NCI-H1048 (cell line): ENCODE data around the gene FAM124A.

Experiments used
- DNase-seq: peaks from one replicate; lab custom pipeline; 2025; lab: John Stamatoyannopoulos, UW

FAM124A gene

DNA sequence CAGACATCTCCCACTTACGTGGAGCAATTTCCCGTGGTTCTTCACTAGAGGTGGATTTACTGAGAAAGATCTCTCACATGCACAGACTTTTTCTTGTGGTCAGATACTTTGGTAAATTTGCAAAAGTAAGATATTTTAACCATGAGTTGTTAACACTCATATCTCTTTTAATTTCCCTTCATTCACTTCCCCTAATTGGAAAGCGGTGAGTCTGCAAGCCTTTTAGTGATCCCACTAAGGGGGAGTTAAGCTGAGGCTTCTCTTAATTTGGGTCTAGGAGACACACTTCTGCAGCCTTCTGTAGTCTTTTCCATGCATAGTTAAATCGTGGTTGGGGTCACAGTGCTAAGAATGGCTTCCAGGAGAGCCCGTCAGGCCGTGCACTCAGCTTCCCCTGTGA, 86.6 kb downstream of the FAM124A start:
- DNase-seq = no peak

DNA sequence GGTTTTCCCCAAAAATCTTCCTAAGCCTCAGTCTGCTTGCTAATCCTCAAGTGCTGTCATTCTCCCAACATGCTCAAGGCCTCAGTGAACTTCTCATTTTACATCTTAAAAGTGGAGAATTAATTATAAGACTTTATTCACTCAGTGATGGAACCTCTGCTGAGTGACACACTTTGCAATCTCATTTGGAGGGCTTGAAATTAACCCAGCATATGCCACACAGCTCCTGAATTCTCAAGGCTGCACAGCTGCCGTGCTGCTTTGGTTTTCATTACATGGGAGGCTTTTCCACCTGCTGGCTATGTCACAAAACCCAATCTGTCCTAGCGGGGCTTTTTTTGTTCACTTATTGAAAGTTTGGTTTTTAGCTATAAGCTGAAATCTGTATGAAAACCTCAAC, 89.0 kb downstream of the FAM124A start:
- no peak for DNase-seq

DNA sequence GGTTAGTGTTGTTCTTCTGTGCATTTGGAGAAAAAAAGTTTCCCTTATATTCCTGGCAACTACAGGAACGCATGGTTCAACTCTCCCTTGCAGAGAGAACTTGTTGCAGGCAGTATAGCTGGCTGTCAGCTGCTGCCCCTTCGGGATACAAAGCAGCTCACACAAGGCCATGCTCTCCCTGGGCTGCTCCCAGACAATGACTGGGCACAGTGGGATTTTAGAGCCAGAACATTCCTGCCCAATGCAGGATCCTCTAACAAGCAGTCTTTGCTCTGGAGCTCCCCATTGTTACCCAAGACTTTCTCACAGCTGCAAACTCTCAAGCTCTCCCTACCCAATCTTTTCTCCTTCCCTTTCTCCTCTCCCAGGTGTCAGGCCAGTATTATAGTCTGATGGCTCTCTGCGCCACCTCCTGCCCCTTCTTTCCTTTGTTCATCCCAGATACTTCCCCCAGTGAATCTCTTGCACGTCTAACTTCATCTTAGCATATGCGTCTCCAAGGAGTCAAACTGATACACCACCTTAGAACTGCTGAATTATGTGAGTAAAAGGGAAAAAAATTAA, 89.8 kb downstream of the FAM124A start:
- DNase-seq = no peak

DNA sequence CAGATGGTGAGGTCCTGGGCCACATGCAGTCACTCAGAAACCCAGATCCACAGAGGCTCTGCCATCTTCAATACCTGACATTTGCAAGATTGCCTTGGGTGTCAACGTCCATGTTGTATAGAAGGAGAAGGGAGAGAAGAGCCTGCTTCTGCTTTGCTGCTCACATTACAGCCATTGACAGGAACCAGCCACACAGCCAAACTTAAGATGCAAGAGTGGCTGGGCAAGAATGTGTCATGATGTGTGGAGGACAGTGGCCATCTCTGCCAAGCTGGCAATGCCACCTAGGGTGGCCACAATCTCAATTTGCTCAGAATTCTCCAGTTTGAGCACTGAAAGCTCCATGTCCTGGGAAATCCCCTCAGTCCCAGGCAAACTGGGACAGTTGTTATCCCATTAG, 91.4 kb downstream of the FAM124A start:
- DNase-seq = no peak

DNA sequence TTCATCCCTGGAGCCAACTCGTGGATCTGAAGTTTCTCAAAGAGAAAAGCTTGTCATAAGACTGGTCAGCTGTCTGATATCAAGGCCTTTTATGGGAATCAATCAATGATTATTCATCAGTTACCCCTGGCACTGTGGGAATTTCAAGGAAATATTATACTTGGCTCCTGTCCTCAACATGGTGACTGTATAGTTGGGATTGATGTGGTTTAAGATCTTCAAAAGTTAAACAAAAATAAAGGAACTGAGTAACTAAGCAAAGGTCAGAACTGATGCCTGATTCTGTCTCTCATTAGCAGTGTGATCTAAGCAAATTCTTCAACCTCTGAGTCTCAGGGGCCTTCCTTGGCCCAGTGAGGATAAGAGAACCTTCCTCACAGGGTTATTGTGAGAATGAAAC, 95.1 kb downstream of the FAM124A start:
- no peak for DNase-seq

DNA sequence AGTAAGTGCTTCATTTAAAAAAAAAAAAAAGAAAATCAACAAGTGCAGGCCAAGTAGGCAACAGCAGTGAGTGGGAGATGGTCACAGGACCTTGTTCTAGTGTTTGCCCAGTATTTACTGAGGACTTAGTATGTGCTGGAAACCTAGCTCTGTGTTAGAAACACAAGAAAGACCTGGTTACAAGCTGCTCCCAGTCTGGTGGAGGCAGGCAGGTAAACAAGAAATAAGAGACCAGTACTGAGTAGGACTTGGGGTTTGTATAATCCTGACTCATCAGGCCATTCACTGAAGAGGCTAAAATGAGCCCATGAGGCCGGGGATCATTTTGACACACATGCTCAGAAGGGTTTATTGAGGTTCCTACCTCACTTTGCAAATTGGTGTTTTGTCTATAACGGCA, 95.8 kb downstream of the FAM124A start:
- DNase-seq = no peak

DNA sequence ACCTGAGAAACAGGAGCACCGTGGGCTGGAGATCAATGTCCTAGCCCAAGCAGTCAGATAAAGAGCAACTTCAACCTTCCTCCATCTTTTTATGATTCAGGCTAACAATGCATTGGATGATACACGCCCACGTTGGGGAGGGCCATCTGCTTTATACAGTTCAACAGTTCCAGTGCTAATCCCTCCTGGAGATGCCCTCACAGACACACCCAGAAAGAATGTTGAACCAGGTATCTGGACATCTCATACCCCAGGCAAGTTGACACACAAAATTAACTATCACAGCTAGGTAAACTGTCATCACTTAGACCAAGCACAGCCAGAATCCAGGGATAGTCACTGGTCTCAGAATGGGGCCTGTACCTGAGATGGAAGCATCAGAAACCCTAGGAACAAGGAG, 96.7 kb downstream of the FAM124A start:
- no peak for DNase-seq

DNA sequence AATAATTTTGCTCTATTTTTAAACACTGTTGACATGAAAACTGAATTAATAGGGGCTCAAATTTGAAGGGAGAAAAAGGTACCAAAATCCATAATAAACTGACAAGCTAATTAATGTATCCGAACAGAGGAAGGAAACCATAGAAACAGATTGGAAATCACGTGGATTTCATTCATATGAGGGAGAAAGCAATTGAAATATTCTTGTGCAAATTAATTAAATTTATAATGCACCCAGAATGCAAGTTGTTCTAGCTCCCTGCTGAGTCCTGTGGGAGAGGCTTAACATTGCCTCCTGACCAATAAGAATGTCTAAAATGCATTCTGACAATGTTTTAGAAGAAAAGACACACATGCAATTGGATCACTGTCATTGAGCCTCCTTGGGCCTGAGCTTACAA, 99.6 kb downstream of the FAM124A start:
- no peak for DNase-seq

DNA sequence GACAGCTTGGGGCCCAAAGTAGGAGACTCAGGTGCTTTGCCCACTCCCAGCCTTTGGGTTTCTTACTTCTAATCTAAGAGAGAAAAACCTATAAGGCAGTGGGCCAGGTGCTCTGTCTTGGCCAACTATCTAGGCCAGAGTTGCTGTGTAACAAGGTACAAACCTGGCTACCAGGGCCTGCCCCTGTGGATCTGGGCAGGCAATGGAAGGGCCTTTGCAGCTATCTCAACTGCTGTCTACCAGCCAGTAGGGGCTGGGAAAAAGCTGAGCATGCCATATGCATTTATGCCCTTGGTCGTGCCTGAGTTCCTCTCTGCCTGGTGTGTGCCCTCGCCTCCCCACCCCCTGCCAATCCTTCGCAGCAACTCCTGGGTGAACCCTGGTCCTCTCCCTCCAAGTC, 100.6 kb downstream of the FAM124A start:
- DNase-seq = no peak

DNA sequence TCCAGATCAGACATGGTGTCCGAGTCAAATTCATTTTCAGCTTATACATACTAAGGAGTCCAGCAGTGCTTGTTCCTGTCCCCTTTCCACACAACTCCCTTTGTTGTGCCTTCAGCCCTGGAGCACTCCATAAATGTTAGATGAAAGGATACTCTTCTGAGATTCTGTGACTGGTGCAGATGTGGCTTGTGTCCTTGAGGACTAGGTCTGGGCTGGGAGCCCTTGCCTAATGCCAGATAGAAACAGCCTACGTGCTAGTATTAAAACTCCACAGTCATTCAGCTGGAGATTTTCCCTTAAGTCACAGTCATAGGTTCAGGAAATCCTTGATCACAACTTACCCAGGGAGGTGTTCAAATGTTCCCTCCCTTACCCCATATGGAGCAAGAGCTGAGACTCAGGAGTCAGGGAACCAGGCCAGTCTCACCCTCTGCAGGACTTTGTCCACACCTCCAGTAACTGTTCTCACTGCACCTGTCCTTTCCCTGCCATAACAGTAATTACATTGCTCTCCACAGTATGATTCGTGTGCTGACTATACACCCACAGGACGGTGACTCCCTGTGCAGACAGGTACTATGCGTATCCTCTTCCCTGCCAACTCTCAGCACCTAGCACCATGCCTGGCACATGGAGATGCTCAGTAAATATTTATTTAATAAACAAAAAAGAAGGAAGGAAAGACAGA, 101.8 kb downstream of the FAM124A start:
- DNase-seq = no peak

DNA sequence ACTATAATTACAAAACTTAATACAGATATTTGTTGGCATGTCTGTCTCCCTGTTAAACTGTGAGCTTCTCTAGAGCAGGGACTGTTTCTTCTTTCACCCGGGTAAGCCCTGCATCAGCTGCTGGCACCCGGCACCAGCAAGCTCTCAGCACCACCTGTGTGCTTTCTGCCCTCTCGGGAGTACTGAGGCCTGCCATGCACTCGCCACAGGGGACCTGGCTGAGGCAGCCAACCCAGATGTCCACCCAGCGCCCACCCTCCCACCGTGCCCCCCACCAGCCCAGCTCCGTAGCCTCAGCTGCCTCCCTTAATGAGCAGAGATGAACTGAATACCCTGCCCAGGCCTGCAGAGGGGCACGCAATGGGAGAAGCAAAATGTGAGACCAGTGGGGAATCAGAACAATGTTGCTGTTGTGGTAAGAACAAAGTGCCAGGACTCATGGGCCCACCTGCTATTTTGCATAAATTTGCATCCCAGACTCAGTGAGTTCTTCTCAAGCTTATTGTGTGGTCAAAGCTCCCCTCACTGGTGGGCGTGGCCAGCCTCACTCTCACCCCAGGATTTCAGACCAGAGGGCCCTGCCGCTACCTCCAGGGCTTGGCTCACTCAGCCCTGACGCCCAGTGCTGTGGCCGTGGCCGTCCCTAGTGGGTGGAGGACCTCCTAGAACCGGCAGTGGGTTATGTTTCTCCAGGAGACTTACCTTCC, 102.7 kb downstream of the FAM124A start:
- peak; percentile 72 for DNase-seq

DNA sequence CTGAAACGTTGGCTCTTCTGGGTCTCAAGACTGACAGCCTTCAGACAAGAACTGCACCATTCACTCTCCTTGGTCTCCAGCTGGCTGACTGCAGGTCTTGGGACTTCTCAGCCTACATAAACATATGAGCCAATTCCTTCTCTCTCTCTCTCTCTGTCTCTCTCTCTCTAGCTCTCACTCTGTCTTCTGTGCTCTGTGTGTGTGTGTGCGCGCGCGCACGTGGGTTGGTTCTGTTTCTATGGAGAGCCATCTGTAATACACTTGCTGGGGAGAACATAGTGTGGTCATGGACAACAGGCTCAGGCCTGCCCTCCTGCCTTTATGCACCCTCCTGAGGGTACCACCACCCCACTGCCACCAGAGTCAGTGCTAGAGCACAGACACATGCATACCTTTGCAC, 103.6 kb downstream of the FAM124A start:
- no peak for DNase-seq

DNA sequence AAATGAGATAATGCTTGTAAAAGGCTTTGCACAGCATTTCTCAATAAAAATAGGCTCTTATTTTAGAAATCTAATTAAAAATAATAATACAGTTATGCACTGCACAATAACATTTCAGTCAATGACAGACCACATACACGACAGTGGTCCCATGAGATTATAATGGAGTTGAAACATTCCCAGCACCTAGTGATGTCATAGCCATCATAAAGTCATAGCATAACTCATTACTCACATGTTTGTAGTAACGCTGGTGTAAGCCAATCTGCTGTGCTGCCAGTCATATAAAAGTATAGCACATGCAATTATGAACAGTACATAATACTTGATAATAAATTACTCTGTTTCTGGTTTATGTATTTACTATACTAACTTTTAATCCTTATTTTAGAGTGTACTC, 104.6 kb downstream of the FAM124A start:
- no peak for DNase-seq

DNA sequence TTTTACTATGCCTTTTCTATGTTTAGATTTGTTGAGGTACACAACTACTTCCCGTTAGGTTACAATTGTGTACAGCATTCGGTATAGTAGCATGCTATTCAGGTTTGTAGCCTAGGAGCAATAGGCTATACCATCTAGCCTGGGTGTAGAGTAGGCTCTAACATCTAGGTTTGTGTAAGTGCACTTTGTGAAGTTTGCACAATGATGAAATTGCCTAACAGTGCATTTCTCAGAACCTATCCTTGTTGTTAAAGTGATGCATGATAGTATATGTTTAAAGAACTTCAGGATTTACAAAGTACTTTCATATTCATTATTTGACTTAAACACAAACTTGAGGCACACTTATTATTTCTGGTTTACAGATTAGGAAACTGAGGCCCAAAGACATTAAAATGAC, 105.8 kb downstream of the FAM124A start:
- no peak for DNase-seq

DNA sequence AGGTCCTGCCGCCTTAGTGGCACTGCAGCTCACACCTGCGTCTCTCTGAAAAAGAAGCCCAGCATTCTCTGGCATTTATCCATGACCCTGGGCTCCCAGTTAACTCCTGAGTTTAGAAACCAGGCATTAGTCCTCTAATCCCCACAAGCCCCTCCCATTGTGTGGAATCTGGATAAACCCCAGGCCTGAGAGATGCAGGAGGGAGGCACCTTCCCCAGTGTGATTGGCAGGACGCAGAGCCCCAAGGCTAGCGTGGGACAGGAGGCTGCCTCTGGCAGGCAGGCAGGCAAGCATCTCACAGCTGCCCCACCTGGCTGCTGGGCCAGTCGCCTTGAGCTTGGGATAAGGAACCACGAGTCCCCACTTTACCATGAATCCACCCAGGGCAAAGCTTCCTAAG, 106.3 kb downstream of the FAM124A start:
- no peak for DNase-seq

DNA sequence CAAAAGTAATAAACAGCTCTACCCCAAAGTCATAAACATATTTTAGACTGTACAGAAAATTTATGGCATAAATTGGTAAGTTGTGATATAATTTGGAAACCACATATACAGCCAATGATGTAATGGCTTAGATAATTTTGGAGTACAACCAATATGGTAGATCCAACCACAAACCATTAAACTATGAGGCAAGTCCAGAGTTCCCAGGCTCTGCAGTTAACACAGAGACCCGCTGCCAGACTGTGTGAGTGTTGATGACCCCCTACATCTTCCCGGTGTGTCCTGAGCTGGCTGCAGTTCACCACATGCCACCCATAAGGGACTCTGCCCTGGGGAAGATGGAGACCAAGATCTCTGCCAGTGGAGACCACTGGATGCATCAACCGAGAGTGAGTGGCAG, 107.4 kb downstream of the FAM124A start:
- DNase-seq = no peak

DNA sequence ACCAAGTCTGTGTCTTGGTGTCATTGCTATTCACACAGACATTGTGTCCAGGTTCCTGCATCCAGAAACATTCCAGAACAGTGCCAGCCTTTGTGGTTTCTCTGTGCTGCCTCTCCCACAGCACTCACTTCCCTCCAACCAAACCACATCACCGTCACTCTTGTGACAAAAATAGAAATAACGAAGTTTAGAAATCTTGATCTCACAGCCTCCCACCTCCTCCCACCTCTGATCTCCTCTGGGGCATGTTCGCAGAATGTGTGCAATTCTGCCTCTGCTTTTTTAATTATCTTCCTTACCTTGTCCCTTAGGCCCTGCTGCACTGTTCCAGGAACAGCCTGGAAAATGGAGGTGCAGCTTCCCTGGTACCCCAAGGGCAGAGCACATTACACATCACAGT, 108.6 kb downstream of the FAM124A start:
- no peak for DNase-seq

DNA sequence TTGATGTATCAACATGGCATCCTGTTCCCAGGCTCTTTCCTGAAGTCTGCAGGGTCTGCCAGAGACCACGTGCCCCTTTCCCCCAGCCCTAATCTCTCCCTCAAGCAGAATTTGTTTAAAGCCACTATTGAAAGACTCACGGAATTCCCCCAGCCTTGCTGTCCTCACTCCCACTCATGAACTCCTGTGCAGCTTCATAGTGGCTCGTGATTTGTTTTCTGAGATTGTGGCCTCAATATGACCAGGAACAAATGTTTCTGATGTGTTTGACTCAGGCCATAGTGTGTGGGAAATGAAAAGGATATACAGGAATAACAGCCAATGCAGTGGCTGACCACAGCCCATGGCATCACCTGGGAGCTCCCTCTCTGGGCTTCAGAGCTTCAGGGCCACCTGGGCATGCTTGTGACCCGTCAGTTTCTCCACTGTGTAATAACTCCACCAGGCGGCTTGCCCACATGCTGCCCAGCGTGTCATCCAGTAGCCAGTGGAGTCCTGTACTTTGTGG, 109.2 kb downstream of the FAM124A start:
- DNase-seq = no peak

DNA sequence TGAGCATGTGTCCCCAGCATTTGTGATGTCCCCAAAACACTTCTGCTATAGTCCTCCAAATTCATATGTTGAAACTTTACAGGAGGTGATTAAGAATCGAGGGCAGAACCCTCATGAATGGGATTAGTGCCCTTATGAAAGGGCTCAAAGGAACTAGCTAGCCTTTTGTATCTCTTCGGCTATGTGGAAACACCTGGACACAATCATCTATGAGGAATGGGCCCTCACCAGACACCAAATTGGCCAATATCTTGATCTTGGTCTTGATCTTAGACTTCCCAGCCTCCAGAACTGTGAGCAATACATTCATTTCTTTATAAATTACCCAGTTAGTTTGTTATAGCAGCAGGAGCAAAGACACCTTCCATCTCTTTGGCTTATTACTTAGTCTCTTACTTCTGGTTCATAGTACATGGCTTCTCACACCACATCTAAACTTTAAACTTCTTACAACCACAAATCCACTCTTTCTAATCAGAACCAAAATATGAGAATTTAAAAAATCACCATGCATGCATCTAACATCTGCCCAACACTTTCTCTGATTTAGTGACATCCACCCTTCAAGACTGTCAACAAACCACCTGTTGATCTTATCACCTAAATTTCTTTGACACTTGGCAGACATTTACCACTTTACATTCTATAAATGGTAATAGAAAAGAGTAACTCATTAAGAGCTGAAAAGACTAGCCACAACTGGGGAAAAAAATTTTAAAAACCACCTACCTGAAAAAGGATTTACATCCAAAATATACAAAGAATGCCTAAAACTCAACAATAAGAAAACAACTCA, 110.6 kb downstream of the FAM124A start:
- no peak for DNase-seq

DNA sequence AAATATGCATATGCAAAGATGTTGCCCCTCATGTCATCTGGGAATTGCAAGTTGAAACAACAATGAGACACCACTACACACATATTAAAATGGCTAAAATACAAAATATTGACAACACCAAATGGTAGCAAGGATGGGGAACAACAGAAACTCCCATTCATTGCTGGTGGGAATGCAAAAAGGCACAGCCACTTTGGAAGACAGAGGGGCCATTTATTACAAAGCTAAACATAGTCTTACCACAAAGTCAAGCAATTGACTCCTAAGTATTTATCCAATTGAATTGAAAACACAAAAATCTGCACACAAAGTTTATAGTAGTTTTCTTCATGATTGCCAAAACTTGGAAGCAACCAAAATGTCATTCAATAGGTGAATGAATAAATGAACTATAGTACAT, 111.2 kb downstream of the FAM124A start:
- no peak for DNase-seq

DNA sequence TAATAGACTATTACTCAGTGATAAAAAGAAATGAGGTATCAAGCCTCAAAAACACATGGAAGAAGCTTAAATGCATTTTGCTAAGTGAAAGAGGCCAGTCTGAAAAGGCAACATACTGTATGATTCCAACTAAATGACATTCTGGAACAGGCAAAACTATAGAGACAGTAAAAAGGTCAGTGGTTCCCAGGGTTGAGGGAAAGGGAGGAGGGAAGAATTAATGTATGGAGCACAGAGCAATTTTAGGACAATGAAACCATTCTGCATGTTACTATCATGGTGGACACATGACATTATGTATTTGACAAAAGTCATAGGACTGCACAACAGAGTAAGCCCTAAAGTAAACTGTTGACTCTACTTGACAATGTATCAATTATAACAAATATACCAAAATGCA, 111.6 kb downstream of the FAM124A start:
- no peak for DNase-seq
